Measurements from ENCODE around the gene PARP8.

The PARP8 gene

GRCh38 chr5:50836356-50836755 lies 169.9 kb downstream of the PARP8 start:
- no peak for TF ChIP-seq CTCF (conservative IDR thresholded peaks at IDR 0.05; ENCODE audit: low read depth, low read length)
- DNase-seq (ENCODE audit: low read depth) = no peak
- no peak overlapping the region for H3K4me3 ChIP-seq (ENCODE audit: low read depth, low read length)

GRCh38 chr5:50839472-50839871 lies 173.0 kb downstream of the PARP8 start:
- no peak for DNase-seq (ENCODE audit: low read depth)
- no peak for TF ChIP-seq CTCF (conservative IDR thresholded peaks at IDR 0.05; ENCODE audit: low read depth, low read length)
- no peak overlapping the region for H3K4me3 ChIP-seq (ENCODE audit: low read depth, low read length)

- TF ChIP-seq CTCF (conservative IDR thresholded peaks at IDR 0.05; ENCODE audit: low read depth, low read length) = no peak
- DNase-seq (ENCODE audit: low read depth) = no peak
Measured at GRCh38 chr5:50843091-50843490, 176.7 kb downstream of the PARP8 start.

GRCh38 chr5:50846261-50846660 lies 179.8 kb downstream of the PARP8 start:
- TF ChIP-seq CTCF (conservative IDR thresholded peaks at IDR 0.05; ENCODE audit: low read depth, low read length) = no peak
- DNase-seq (ENCODE audit: low read depth) = no peak
- no peak overlapping the region for H3K4me3 ChIP-seq (ENCODE audit: low read depth, low read length)

More at GRCh38 chr5:50843091-50843490, 176.7 kb downstream of the PARP8 start:
- no peak overlapping the region for H3K4me3 ChIP-seq (ENCODE audit: low read depth, low read length)

GRCh38 chr5:50849554-50849953 lies 183.1 kb downstream of the PARP8 start:
- no peak overlapping the region for H3K4me3 ChIP-seq (ENCODE audit: low read depth, low read length)
- DNase-seq (ENCODE audit: low read depth) = no peak
- TF ChIP-seq CTCF (conservative IDR thresholded peaks at IDR 0.05; ENCODE audit: low read depth, low read length) = no peak

- TF ChIP-seq CTCF (conservative IDR thresholded peaks at IDR 0.05; ENCODE audit: low read depth, low read length) = no peak
- H3K4me3 ChIP-seq (ENCODE audit: low read depth, low read length) = no peak overlapping the region
- no peak for DNase-seq (ENCODE audit: low read depth)
Measured at GRCh38 chr5:50853151-50853550, 186.7 kb downstream of the PARP8 start.

GRCh38 chr5:50854082-50854481 lies 187.6 kb downstream of the PARP8 start:
- no peak for TF ChIP-seq CTCF (conservative IDR thresholded peaks at IDR 0.05; ENCODE audit: low read depth, low read length)
- no peak for DNase-seq (ENCODE audit: low read depth)
- no peak overlapping the region for H3K4me3 ChIP-seq (ENCODE audit: low read depth, low read length)
